GM21786 (cell line): ENCODE measurements around the gene SOST.

ENCODE experiments used
- ATAC-seq: cut with Tn5 transposase; IDR thresholded peaks from one replicate; pipeline ENCODE4 v1.9.1; 2021; ENCODE audit not compliant: unreplicated experiment

The SOST gene

DNA sequence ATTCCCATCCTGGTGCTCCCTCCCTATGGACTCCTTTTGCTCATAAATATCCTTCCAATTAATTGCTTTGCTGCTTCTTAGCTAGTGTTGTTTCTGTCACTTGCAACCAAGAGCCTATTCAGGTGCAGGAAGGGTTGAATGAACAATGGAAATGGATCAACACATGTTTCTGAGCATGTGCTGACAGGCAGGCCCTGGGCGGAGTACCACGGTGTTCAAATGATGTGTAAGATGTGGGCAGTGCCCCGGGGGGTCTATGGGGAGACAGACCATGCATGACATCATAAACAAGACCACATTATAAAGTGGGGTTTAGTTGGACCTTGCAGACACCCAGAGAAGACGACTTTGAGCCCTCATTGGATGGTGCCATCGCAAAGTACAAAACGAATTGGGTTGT, 48.5 kb downstream of the SOST start:
- ATAC-seq, result no peak

GRCh38 chr17:43709210-43709609, 49.4 kb downstream of the SOST start:
- ATAC-seq, result no peak

DNA sequence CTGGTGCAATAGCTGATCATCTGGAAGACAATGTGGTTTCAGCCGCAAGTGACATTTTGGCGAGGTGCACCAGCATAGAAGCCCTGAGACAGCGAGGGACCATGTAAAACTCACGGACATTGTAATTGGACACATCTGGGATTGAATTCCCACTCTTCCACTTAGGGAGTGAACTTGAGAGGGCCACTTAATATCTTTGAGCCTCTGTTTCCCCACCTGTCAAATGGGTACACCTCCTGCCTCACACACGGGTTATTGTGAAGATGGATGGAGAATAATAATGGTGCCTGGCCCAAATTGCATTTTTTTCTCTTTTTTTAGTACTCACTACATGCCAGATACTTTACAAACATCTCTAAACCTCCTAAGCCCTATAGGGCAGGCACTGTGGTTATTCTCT, 51.4 kb downstream of the SOST start:
- ATAC-seq, result no peak

- ATAC-seq, result no peak
Measured at GRCh38 chr17:43706235-43706634, 52.4 kb downstream of the SOST start.
